ENCODE results near the gene TTC7B. TPM values are rescaled to one million over a fixed set of nuclear protein-coding genes. Genes with fewer than 3 reads are reported as not detected.
A peak's percentile ranks its signal among the peaks of the same experiment; 100 is the strongest.

TTC7B gene
- total RNA-seq, 1 experiment from 2014 or later, result 9.6 TPM

- BruUV-seq (replicated peaks), result no TSS peak
- Mint-ChIP-seq H3K36me3 (ENCODE audit: insufficient read depth, unreplicated experiment) (no peaks in the 10 kb centered on the region), H3K4me1 (ENCODE audit: low read depth, unreplicated experiment) (no peaks in the 10 kb centered on the region), H3K27me3 (ENCODE audit: unreplicated experiment) (no peaks in the 10 kb centered on the region), H3K9me3 (ENCODE audit: low read depth, unreplicated experiment) (no peaks in the 10 kb centered on the region), H3K4me3 (ENCODE audit: low read depth, unreplicated experiment) (no peak overlapping the region), H3K27ac (ENCODE audit: unreplicated experiment) (no peak overlapping the region)
- no peak for DNase-seq
- no peak for TF ChIP-seq CTCF (IDR thresholded peaks at IDR 0.05; ENCODE audit: unreplicated experiment)
- intact Hi-C loops (cut with micrococcal nuclease; ENCODE audit: unreplicated experiment), result no loop called here
- CTCF ChIA-PET, result no interaction called here
These were observed 115.1 kb downstream of the TTC7B start for GRCh38 chr14:90700933-90701776.

GRCh38 chr14:90699016-90699415 is 117.2 kb downstream of the TTC7B start:
- Mint-ChIP-seq H3K27ac (ENCODE audit: unreplicated experiment) (no peak overlapping the region), H3K4me1 (ENCODE audit: low read depth, unreplicated experiment) (no peaks in the 10 kb centered on the region), H3K4me3 (ENCODE audit: low read depth, unreplicated experiment) (no peak overlapping the region), H3K27me3 (ENCODE audit: unreplicated experiment) (no peaks in the 10 kb centered on the region), H3K9me3 (ENCODE audit: low read depth, unreplicated experiment) (no peaks in the 10 kb centered on the region), H3K36me3 (ENCODE audit: insufficient read depth, unreplicated experiment) (no peaks in the 10 kb centered on the region)
- no peak for DNase-seq
- CTCF ChIA-PET, result interaction anchor here (1.3 kb wide), 1 partner anchor 187 kb away, joined by 4 read pairs; no protein-coding TSS in a partner anchor
- TF ChIP-seq CTCF (IDR thresholded peaks at IDR 0.05; ENCODE audit: unreplicated experiment), result no peak
- BruUV-seq (replicated peaks), result no TSS peak
- intact Hi-C loops (cut with micrococcal nuclease; ENCODE audit: unreplicated experiment), result loop anchor here (5.0 kb wide), 1 partner anchor 177 kb away; no protein-coding TSS in a partner anchor

GRCh38 chr14:90698379-90698869 is 117.8 kb downstream of the TTC7B start:
- Mint-ChIP-seq H3K4me3 (ENCODE audit: low read depth, unreplicated experiment) (no peak overlapping the region), H3K4me1 (ENCODE audit: low read depth, unreplicated experiment) (no peaks in the 10 kb centered on the region), H3K27ac (ENCODE audit: unreplicated experiment) (no peak overlapping the region), H3K27me3 (ENCODE audit: unreplicated experiment) (no peaks in the 10 kb centered on the region), H3K36me3 (ENCODE audit: insufficient read depth, unreplicated experiment) (no peaks in the 10 kb centered on the region), H3K9me3 (ENCODE audit: low read depth, unreplicated experiment) (no peaks in the 10 kb centered on the region)
- no peak for DNase-seq
- intact Hi-C loops (cut with micrococcal nuclease; ENCODE audit: unreplicated experiment), result loop anchor here (5.0 kb wide), 1 partner anchor 176 kb away; no protein-coding TSS in a partner anchor
- CTCF ChIA-PET, result interaction anchor here (0.9 to 3.3 kb wide), 5 partner anchors 60 to 397 kb away, joined by 3 to 23 read pairs (median 9); no protein-coding TSS in a partner anchor
- no peak for TF ChIP-seq CTCF (IDR thresholded peaks at IDR 0.05; ENCODE audit: unreplicated experiment)
- no TSS peak for BruUV-seq (replicated peaks)

GRCh38 chr14:90697577-90698206 is 118.5 kb downstream of the TTC7B start:
- peak; percentile 85 for DNase-seq
- intact Hi-C loops (cut with micrococcal nuclease; ENCODE audit: unreplicated experiment), result loop anchor here (1.0 to 5.0 kb wide), 3 partner anchors 175 to 396 kb away; no protein-coding TSS in a partner anchor
- Mint-ChIP-seq H3K36me3 (ENCODE audit: insufficient read depth, unreplicated experiment) (no peaks in the 10 kb centered on the region), H3K9me3 (ENCODE audit: low read depth, unreplicated experiment) (no peaks in the 10 kb centered on the region), H3K27me3 (ENCODE audit: unreplicated experiment) (no peaks in the 10 kb centered on the region), H3K4me1 (ENCODE audit: low read depth, unreplicated experiment) (no peaks in the 10 kb centered on the region), H3K27ac (ENCODE audit: unreplicated experiment) (no peak overlapping the region), H3K4me3 (ENCODE audit: low read depth, unreplicated experiment) (no peak overlapping the region)
- no TSS peak for BruUV-seq (replicated peaks)
- CTCF ChIA-PET, result interaction anchor here (0.9 to 3.3 kb wide), 5 partner anchors 61 to 396 kb away, joined by 3 to 23 read pairs (median 9); no protein-coding TSS in a partner anchor
- TF ChIP-seq CTCF (IDR thresholded peaks at IDR 0.05; ENCODE audit: unreplicated experiment), result peak; percentile 76

Data from Calu3 (cell line).